ENCODE data around the gene BRD3. TPM values are rescaled to one million over a fixed set of nuclear protein-coding genes. Genes with fewer than 3 reads are reported as not detected.

The BRD3 gene
- total RNA-seq, 1 experiment from 2014 or later: 4.6 TPM

GRCh38 chr9:134054891-134055811 lies 12.7 kb downstream of the BRD3 start:
- no peak for DNase-seq (ENCODE audit: low read depth)

- no peak for DNase-seq (ENCODE audit: low read depth)
These were observed 13.7 kb downstream of the BRD3 start for GRCh38 chr9:134053941-134054761.

DNA sequence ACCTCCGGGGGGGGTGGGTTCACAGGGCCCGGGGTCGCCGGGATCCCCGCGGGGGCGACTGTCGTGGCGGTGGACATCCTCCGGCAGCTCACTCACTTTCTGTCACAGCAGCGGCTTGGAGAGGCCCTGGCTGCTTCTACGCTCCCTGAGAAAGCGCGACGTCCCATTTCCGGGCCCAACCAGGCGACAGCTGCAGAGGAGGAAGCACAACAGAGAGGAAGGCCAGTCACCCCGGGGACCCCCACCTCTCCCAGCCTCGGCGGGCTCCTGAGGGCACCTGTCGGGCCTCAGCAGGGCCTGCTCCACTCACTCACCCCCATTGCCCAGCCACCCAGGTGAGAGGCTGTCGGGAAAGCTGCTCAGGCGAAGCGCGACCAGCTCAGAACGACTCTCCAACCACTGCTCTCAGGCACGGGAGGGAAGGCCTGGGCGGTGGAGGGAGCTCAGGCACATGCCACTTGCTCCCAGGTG lies 14.4 kb downstream of the BRD3 start:
- DNase-seq (ENCODE audit: low read depth): no peak

- DNase-seq (ENCODE audit: low read depth): no peak
These were observed 14.9 kb downstream of the BRD3 start for GRCh38 chr9:134052941-134053340.

GRCh38 chr9:134052491-134052890 lies 15.3 kb downstream of the BRD3 start:
- no peak for DNase-seq (ENCODE audit: low read depth)

DNA sequence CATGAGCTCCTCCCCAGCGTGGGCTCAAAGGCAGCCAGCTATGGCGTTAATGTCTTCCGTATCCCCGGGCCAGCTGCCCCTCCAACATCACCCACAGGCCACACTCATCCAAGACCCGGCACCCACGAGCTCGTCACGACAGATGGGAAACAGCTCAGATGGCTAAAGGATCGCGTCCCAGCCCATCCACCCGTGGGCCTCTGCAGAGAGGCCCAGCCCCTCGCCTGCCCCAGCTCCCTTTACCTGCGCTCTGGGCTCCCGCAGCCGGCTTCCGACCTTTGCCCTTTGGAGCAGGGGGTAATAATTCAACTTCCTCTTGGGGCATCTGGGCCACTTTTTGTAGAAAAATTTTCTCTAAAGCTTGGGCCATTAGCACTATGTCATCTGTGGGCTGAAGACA lies 16.5 kb downstream of the BRD3 start:
- DNase-seq (ENCODE audit: low read depth): no peak

DNA sequence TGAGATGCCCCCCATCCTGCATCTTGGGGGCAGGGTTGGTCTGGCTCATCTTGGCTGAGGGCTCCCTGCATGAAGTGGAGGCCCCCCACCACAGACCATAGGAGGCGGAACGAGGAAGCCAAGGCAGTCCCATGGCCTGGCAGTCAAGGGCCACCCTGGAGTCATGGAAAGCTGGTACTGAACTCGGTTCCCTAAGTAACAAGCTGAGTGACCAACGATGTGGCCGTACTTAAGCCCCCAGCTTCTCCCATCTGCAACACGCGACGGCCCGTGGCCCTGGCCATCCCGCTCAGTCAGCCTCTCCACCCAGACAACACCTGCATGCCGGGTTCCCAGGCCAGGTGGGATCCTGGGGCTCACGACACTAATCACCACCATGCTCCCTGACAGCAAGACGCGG lies 17.1 kb downstream of the BRD3 start:
- no peak for DNase-seq (ENCODE audit: low read depth)

- DNase-seq (ENCODE audit: low read depth): no peak
These were observed 17.8 kb downstream of the BRD3 start for GRCh38 chr9:134049772-134050588.

DNA sequence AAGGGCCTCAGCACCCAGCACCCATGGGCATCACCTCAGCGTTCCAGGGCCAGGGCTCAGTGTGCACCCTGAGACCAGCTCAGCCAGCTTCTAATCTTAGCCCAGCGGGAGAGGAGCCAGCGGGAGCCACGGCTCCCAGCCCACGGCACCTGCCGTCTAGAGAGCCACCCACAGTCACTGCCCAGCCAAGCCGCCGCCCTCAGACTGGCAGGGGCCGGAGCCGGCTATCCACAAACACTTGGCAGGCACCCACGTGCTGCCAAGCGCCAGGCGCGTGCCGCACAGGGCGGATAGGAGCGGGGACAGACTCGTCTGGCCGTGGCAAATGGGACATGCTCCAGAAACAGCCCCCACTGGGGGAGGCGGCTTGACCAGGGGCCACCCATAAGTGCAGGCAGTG lies 18.6 kb downstream of the BRD3 start:
- no peak for DNase-seq (ENCODE audit: low read depth)

DNA sequence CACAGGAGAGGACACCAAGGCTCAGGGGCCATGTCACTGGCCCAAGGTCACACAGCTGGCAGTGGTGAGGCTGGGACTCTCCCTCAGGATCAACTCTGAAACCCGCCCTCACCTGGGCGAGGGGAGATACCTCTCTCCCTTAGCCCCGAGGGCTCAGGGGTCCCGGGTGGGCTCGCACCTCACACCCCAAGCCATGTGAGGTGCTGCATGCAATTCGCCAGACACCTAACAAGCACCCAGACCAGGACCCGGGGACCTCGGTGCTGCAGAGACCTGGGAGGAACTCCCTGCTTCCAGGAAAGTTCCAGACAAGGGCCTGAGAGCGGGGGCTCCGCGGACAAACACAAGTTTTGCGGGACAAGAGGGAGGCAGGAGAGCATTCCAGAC lies 19.3 kb downstream of the BRD3 start:
- DNase-seq (ENCODE audit: low read depth): no peak

GRCh38 chr9:134047868-134048581 lies 19.8 kb downstream of the BRD3 start:
- no peak for DNase-seq (ENCODE audit: low read depth)

DNA sequence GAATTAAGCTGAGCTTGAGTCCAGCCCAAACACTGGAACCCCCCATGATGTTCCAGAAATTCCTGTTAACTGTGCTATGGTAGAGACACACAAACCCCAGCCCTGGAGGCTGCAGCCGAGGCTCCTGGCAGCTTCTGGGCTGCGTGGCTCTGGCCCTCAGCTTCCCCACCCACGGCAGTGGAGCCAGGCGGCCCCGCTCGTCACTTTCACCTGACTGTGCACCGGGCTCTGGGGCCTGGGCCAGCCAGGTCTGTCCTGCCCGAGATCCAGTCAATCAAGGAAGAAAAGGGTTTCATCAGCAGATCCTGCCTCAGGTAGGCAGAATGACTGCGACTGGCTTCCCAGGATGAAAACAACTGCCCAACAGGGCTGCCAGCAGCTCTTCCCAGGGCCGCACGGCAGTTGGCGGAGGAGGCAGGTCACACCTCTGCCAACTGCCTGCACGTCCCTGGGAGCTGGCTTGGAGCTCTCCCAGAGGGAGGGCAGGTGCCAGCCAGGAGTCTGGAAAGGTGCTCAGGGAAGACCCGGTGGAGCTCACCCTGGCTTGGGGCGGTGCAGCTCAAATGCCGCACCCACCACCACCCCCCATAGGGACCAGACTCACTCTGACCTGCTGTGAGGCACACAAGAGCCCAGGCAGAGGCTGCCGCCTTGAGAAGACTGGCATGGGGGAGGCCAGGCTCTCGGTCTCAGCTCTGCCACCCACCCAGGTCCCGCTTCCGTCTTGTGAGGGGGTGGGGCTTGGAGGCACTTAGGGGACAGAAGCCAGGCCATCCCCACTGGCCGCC lies 20.7 kb downstream of the BRD3 start:
- no peak for DNase-seq (ENCODE audit: low read depth)

GRCh38 chr9:134045841-134046544 lies 21.8 kb downstream of the BRD3 start:
- DNase-seq (ENCODE audit: low read depth): no peak

DNA sequence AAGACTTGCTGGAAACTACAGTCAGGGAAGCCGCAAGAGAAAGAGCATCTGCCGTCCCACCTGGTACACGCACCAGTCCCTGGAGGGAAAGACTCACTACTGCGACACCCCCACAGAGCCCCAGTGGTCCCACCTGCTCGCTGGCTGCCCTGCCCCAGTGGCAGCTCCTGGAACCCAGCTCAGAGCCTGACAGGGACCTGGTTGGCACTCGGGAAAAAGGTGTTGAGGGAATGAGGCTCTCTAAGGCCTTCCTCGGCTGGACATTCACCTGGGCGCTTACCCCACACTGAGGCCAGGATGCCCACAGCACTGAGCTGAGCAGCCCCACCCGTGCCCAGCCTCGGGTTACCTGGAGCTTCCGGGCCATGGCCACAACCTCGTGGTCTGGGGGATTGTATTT lies 22.9 kb downstream of the BRD3 start:
- DNase-seq (ENCODE audit: low read depth): no peak

GRCh38 chr9:134043531-134043988 lies 24.3 kb downstream of the BRD3 start:
- no peak for DNase-seq (ENCODE audit: low read depth)

- no peak for DNase-seq (ENCODE audit: low read depth)
These were observed 26.2 kb downstream of the BRD3 start for GRCh38 chr9:134041649-134041962.

DNA sequence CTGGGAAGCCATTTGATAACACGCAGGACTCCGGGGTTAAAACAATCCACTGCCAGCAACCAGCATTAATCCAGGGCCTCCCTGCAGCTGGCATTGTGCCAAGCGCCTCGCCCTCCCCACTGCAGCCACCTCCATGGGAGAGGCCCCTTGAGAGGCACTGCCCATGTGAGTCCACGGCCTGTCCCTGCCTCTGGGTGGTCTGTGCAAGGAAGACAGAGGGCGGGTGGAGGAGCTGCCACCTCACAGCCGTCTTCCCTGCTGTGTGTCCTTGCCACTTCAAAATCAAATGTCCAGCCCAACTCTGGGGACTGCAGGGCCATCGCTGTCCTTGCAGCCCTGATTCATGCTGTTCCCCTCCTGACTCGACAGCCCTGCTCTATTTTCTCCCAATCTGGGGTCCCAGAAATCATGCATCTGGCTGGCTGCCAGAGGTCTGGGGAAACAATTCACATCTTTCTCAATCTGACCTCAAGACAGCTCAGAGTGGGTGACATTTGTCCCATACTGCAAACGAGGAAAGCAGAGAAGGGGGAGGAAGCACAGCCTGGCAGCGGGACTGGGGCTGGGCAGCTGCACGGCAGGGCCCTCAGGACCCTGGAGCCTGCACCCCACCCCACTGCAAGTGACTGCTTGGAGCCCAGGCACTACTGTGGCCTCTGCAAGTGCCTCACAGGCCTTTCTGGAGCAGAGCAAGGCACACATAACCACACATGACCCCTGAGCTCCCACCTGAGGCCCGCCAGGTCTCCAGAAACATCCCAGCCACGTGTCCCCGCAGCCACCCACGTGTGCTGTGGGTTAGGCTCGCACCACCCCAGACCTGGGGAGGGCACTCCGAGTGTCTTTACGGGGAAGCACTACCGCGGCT lies 26.8 kb downstream of the BRD3 start:
- DNase-seq (ENCODE audit: low read depth): no peak

DNA sequence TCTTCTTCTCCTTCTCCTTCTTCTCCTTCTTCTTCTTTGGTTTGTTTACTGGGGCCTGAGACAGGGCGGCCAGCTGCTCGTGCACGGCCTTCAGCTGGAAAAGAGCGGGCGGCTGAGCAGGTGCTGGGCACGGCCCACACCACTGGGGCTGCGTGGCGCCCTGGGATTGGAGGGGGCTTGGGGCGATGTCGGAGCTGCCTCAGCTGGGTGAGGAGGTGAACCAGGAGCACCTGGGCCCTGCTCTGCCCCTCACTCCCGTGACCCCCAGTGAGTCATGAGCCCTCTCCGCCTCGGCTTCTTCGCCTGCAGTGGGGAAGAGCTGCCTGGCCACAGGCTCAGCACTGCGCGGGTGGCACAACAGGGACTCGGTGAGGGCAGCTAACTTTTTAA lies 27.7 kb downstream of the BRD3 start:
- no peak for DNase-seq (ENCODE audit: low read depth)
